ENCODE results near the gene TNNC2. TPM values are rescaled to one million over a fixed set of nuclear protein-coding genes. Genes with fewer than 3 reads are reported as not detected.

Gene TNNC2
- total RNA-seq, 1 experiment from 2014 or later: 4.6 TPM

DNA sequence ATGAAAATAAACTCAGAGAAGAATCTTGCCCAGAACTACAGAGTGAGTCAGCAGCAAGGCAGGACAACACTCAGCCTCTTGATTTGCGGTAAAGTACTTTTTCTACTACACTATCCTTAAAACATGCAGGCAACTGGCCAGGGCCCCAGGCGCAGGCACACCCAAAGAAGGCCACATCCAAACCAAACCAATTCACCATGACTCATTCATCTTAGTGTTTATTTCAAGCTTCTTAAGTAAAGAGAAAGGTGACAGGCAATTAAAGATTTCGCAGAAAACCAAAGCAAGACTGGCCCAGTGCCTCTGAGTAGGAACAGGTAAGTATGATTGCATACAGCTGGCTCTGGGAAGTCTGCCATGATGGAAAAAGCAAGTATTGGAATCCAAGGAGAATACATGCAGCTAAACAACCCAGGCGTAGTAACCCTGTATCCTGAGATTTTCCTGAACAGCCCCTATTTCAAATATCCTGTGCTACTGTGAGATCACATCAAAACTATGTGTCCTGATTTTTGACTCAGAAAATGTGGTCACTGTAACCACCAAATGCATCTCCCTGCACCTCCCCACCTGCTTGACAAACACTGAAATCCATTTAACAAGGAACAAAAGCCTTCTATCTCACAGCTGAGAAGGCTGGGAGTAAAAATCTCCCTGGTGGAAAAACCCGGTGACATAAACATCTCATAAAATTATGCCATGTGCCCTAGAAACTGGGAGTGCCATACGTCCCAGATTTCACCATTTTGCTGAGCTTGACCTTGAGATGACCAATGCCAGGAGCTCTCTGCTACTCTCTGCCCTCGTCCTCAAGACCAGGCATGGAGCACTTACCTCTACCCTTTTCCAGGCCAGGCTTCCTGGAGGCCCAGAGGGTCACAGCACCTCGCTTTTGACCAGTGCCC, 47.8 kb downstream of the TNNC2 start:
- no peak overlapping the region for H3K56ac ChIP-seq (ENCODE audit: insufficient read length, low read depth, low read length)
- no peak overlapping the region for H3K23ac ChIP-seq (ENCODE audit: insufficient read length, low read depth, low read length)
- no peak for DNase-seq
- Mint-ChIP-seq H3K9me3 (no peaks in the 10 kb centered on the region; a peak in 1 of 5 replicates), H3K36me3 (ENCODE audit: insufficient read depth in 1 of 3, low read depth in 3 of 3) (no peaks in the 10 kb centered on the region), H3K27ac (no peak overlapping the region), H3K27me3 (ENCODE audit: low read depth) (peaks cover 2% of the 10 kb centered on the region), H3K4me3 (no peak overlapping the region), H3K4me1 (no peaks in the 10 kb centered on the region)
- H3K4ac ChIP-seq (ENCODE audit: low read depth, low read length): no peak overlapping the region
- H2BK20ac ChIP-seq (ENCODE audit: low read depth, low read length, poor library complexity, severe bottlenecking): no peak overlapping the region
- H3K9ac ChIP-seq (ENCODE audit: extremely low read depth, insufficient read length, low read length): no peak overlapping the region
- no peak overlapping the region for H2BK12ac ChIP-seq (ENCODE audit: insufficient read length, low read depth, low read length)
- H3K9me3 ChIP-seq (ENCODE audit: control insufficient read depth, low read depth, low read length): no peaks in the 10 kb centered on the region
- no peak overlapping the region for H3K18ac ChIP-seq (ENCODE audit: insufficient read length, low read depth, low read length)
- H3T11ph ChIP-seq (ENCODE audit: low read length): no peak overlapping the region
- no peak overlapping the region for H4K91ac ChIP-seq (ENCODE audit: insufficient read length, low read depth, low read length)
- no peaks in the 10 kb centered on the region for H4K20me1 ChIP-seq (ENCODE audit: control insufficient read depth, insufficient read depth, insufficient read length)
- no peak overlapping the region for H3K14ac ChIP-seq (ENCODE audit: insufficient read depth, low read length)
- no peaks in the 10 kb centered on the region for H3K27me3 ChIP-seq (ENCODE audit: insufficient read depth, low read length)
- WGBS (ENCODE audit: extremely low coverage, insufficient read length, low lambda C conversion rate): no CpG with 5 or more reads among the region's 8 CpGs
- TF ChIP-seq, protein P1, sequence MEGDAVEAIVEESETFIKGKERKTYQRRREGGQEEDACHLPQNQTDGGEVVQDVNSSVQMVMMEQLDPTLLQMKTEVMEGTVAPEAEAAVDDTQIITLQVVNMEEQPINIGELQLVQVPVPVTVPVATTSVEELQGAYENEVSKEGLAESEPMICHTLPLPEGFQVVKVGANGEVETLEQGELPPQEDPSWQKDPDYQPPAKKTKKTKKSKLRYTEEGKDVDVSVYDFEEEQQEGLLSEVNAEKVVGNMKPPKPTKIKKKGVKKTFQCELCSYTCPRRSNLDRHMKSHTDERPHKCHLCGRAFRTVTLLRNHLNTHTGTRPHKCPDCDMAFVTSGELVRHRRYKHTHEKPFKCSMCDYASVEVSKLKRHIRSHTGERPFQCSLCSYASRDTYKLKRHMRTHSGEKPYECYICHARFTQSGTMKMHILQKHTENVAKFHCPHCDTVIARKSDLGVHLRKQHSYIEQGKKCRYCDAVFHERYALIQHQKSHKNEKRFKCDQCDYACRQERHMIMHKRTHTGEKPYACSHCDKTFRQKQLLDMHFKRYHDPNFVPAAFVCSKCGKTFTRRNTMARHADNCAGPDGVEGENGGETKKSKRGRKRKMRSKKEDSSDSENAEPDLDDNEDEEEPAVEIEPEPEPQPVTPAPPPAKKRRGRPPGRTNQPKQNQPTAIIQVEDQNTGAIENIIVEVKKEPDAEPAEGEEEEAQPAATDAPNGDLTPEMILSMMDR (conservative IDR thresholded peaks at IDR 0.05): no peak
- peak overlapping the region; percentile 53 for H2BK120ac ChIP-seq (ENCODE audit: low read depth, low read length, poor library complexity, severe bottlenecking)
- H2AFZ ChIP-seq (ENCODE audit: low read length): no peak overlapping the region
- H3K4me1 ChIP-seq (ENCODE audit: insufficient read depth, low read length): no peaks in the 10 kb centered on the region
- H2BK5ac ChIP-seq (ENCODE audit: insufficient read length, low read length): no peak overlapping the region
- no peak overlapping the region for H4K5ac ChIP-seq (ENCODE audit: insufficient read length, low read depth, low read length)
- no peak overlapping the region for H2AK5ac ChIP-seq (ENCODE audit: insufficient read length, low read length)
- no peaks in the 10 kb centered on the region for H3K79me1 ChIP-seq (ENCODE audit: insufficient read depth, low read depth, low read length, poor library complexity, severe bottlenecking)
- no peaks in the 10 kb centered on the region for H3K23me2 ChIP-seq (ENCODE audit: insufficient read length, low read depth, low read length, poor library complexity, severe bottlenecking)
- H3K27ac ChIP-seq (ENCODE audit: insufficient read length, low read depth, low read length): no peak overlapping the region
- no peak overlapping the region for H3K4me2 ChIP-seq (ENCODE audit: insufficient read depth, insufficient read length, low read length)
- no peaks in the 10 kb centered on the region for H3K79me2 ChIP-seq (ENCODE audit: insufficient read depth, low read length)
- no peak overlapping the region for H4K8ac ChIP-seq (replicated peaks; ENCODE audit: insufficient read length, low read depth, low read length)
- no peak overlapping the region for H2BK15ac ChIP-seq (ENCODE audit: low read depth, low read length)

All from H9 (cell line).